Kidney epithelial cell (primary cell): ENCODE results near the gene CTSE. TPM values are rescaled to one million over a fixed set of nuclear protein-coding genes. Genes with fewer than 3 reads are reported as not detected.
"Not testable (repeated sequence)": the region's sequence is repeated elsewhere in the genome, so short reads cannot be mapped to it uniquely, and the experiment has no call there.

Experiments used
- DNase-seq: peaks from one replicate; pipeline ENCODE4 v3.0.0-alpha.2; 2010; ENCODE audit warnings: low read depth
- H3K27me3 ChIP-seq: 2 replicates; pipeline ENCODE4 v1.6.0; 2011; ENCODE audit warnings: low read length; ENCODE audit not compliant: control insufficient read depth, insufficient read depth
- H3K36me3 ChIP-seq: 2 replicates; pipeline ENCODE4 v1.5.1; 2011; ENCODE audit warnings: low read length; ENCODE audit not compliant: control insufficient read depth, insufficient read depth
- H3K4me3 ChIP-seq: 2 replicates; pipeline ENCODE4 v1.5.1; 2011; ENCODE audit warnings: low read depth, mild to moderate bottlenecking, control low read depth, low read length
- CTCF ChIP-seq: IDR thresholded peaks from 2 replicates; pipeline ENCODE4 v1.5.1; 2011; ENCODE audit warnings: mild to moderate bottlenecking, moderate library complexity, low read length, control low read depth, inconsistent platforms; ENCODE audit not compliant: insufficient read depth, poor library complexity, severe bottlenecking
- total RNA-seq: library from RNA; depleted of rRNA; stranded (reverse); fragments of >200 nt; gene quantifications from 2 replicates; pipeline ENCODE4 v1.2.3, GENCODE V29; 2015

Gene CTSE
- total RNA-seq, 1 donor from 2014 or later, result not detected

- H3K36me3 ChIP-seq, H3K27me3 ChIP-seq, DNase-seq: not testable (repeated sequence)
- peak overlapping the region; percentile 37 for H3K4me3 ChIP-seq
Measured at GRCh38 chr1:206055069-206055625, 31.5 kb upstream of the CTSE start.

GRCh38 chr1:206053616-206054015 is 29.9 kb upstream of the CTSE start:
- H3K36me3 ChIP-seq, H3K27me3 ChIP-seq, DNase-seq: not testable (repeated sequence)
- H3K4me3 ChIP-seq, result peak overlapping the region; percentile 48

GRCh38 chr1:206052919-206053610 is 29.4 kb upstream of the CTSE start, which contains the start of gene RHEX:
Gene RHEX, plus strand, starts transcription at chr1:206053173. Its CDS starts 44,656 bp downstream, at chr1:206097829.
- not testable (repeated sequence) for H3K36me3 ChIP-seq, DNase-seq
- peak within 1 kb of the TSS; percentile 48 for H3K4me3 ChIP-seq

GRCh38 chr1:206052231-206052865 is 28.7 kb upstream of the CTSE start:
- not testable (repeated sequence) for H3K27me3 ChIP-seq, H3K4me3 ChIP-seq, H3K36me3 ChIP-seq, DNase-seq

More at GRCh38 chr1:206052919-206053610, 29.4 kb upstream of the CTSE start, which contains the start of gene RHEX:
- not testable (repeated sequence) for H3K27me3 ChIP-seq

GRCh38 chr1:206050655-206051235 is 27.1 kb upstream of the CTSE start:
- no peak for TF ChIP-seq CTCF
- DNase-seq, result peak; percentile 85
- Histone ChIP-seq H3K4me3 (no peak overlapping the region), H3K36me3 (no peaks in the 10 kb centered on the region), H3K27me3 (no peaks in the 10 kb centered on the region)

- H3K27me3 ChIP-seq, result no peaks in the 10 kb centered on the region
- no peak for DNase-seq
- no peak for TF ChIP-seq CTCF
- H3K36me3 ChIP-seq, result no peaks in the 10 kb centered on the region
- H3K4me3 ChIP-seq, result no peak overlapping the region
Measured at GRCh38 chr1:206049919-206050600, 26.4 kb upstream of the CTSE start.

- no peak for TF ChIP-seq CTCF
- H3K27me3 ChIP-seq, result no peaks in the 10 kb centered on the region
- H3K36me3 ChIP-seq, result no peaks in the 10 kb centered on the region
- no peak overlapping the region for H3K4me3 ChIP-seq
- no peak for DNase-seq
Measured at GRCh38 chr1:206049293-206049692, 25.6 kb upstream of the CTSE start.
